Calu3 (cell line): ENCODE data around the gene ITPR2. TPM values are rescaled to one million over a fixed set of nuclear protein-coding genes. Genes with fewer than 3 reads are reported as not detected.
"Not testable (repeated sequence)": the region's sequence is repeated elsewhere in the genome, so short reads cannot be mapped to it uniquely, and the experiment has no call there.

ENCODE experiments used
- BruUV-seq: library from RNA; stranded (reverse); fragments of 400-500 nt; replicated peaks from 2 replicates; lab custom pipeline; 2021; lab: Mats Ljungman, UMichigan
- CTCF ChIA-PET: fragments of 300-600 bp; sonication (Branson Sonifier 250); formaldehyde crosslinking; loops from one replicate; lab custom pipeline; 2022; ENCODE audit warnings: antibody characterized with exemption; lab: Charles Lee
- DNase-seq: peaks from one replicate; pipeline ENCODE4 v3.0.0; 2022
- H3K27ac Mint-ChIP-seq: one replicate; pipeline ENCODE4 v1.8.0; 2022; ENCODE audit warnings: mixed read lengths; ENCODE audit not compliant: unreplicated experiment
- H3K27me3 Mint-ChIP-seq: one replicate; pipeline ENCODE4 v1.8.0; 2022; ENCODE audit warnings: mixed read lengths; ENCODE audit not compliant: unreplicated experiment
- H3K36me3 Mint-ChIP-seq: one replicate; pipeline ENCODE4 v1.8.0; 2022; ENCODE audit warnings: mild to moderate bottlenecking, moderate library complexity, mixed read lengths; ENCODE audit not compliant: insufficient read depth, unreplicated experiment
- H3K4me1 Mint-ChIP-seq: one replicate; pipeline ENCODE4 v1.8.0; 2022; ENCODE audit warnings: mild to moderate bottlenecking, low read depth, mixed read lengths; ENCODE audit not compliant: unreplicated experiment
- H3K4me3 Mint-ChIP-seq: one replicate; pipeline ENCODE4 v1.8.0; 2022; ENCODE audit warnings: mild to moderate bottlenecking, low read depth, moderate library complexity, mixed read lengths; ENCODE audit not compliant: unreplicated experiment
- H3K9me3 Mint-ChIP-seq: one replicate; pipeline ENCODE4 v1.8.0; 2022; ENCODE audit warnings: low read depth, mixed read lengths; ENCODE audit not compliant: unreplicated experiment
- intact Hi-C: fragments of 100-400 bp; cut with micrococcal nuclease; formaldehyde crosslinking; loops from one replicate; pipeline ENCODE4 v1.10.0; 2022; ENCODE audit not compliant: unreplicated experiment
- total RNA-seq: library from RNA; stranded (reverse); gene quantifications from 2 replicates; pipeline ENCODE4 v1.2.3, GENCODE V29; 2022
- TF ChIP-seq, protein P1 (sequence below): fragments of 200-600 bp; IDR thresholded peaks from one replicate; pipeline ENCODE4 v1.8.0; 2022; ENCODE audit warnings: antibody characterized with exemption; ENCODE audit not compliant: unreplicated experiment

Gene ITPR2
- total RNA-seq, 1 experiment from 2014 or later: 2.5 TPM

DNA sequence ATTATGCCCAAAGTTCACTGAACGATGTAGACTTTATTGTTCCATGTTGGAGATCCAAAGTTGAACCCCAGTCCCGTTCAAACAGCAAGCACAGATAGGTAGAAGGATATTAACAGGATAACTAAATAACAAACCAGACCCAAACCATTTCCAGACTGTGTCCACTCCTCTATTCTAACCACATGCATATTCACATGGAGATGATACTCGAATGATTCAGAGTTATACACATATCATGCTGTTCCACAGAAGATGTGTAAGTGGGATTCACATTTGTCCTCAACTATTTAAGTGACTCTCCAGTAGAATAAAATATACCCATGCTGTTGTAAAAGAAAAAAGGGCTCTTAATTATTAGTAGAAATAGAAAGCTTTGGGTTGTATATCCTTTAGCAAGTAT lies 185.9 kb downstream of the ITPR2 start:
- no peaks in the 10 kb centered on the region for H3K27me3 Mint-ChIP-seq
- no peak overlapping the region for H3K27ac Mint-ChIP-seq
- CTCF ChIA-PET: no interaction called here
- no peak for DNase-seq
- TF ChIP-seq, protein P1, sequence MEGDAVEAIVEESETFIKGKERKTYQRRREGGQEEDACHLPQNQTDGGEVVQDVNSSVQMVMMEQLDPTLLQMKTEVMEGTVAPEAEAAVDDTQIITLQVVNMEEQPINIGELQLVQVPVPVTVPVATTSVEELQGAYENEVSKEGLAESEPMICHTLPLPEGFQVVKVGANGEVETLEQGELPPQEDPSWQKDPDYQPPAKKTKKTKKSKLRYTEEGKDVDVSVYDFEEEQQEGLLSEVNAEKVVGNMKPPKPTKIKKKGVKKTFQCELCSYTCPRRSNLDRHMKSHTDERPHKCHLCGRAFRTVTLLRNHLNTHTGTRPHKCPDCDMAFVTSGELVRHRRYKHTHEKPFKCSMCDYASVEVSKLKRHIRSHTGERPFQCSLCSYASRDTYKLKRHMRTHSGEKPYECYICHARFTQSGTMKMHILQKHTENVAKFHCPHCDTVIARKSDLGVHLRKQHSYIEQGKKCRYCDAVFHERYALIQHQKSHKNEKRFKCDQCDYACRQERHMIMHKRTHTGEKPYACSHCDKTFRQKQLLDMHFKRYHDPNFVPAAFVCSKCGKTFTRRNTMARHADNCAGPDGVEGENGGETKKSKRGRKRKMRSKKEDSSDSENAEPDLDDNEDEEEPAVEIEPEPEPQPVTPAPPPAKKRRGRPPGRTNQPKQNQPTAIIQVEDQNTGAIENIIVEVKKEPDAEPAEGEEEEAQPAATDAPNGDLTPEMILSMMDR: no peak
- BruUV-seq: no TSS peak
- H3K4me3 Mint-ChIP-seq: no peak overlapping the region
- H3K9me3 Mint-ChIP-seq: no peaks in the 10 kb centered on the region
- H3K4me1 Mint-ChIP-seq: peaks cover 32% of the 10 kb centered on the region
- intact Hi-C loops: no loop called here
- H3K36me3 Mint-ChIP-seq: no peaks in the 10 kb centered on the region

DNA sequence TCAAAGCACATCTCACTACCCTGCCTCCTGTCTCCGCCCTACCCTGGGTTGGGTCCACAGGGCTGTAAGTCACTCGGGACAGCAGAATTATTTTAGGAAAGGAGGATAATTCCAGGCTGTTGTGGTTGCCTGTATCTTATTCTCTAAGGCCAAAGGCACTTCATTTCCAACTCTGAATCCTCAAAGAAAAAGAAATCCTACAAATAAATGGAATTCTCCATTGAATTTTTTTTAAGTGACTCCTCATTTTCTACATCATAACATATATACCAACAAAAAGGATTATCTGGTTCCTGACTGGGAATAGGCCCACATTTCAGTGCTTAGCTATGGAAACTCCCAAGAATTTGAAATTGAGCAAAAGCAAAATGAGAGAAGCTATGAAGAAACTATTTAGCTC lies 186.4 kb downstream of the ITPR2 start:
- intact Hi-C loops: no loop called here
- no peak overlapping the region for H3K27ac Mint-ChIP-seq

DNA sequence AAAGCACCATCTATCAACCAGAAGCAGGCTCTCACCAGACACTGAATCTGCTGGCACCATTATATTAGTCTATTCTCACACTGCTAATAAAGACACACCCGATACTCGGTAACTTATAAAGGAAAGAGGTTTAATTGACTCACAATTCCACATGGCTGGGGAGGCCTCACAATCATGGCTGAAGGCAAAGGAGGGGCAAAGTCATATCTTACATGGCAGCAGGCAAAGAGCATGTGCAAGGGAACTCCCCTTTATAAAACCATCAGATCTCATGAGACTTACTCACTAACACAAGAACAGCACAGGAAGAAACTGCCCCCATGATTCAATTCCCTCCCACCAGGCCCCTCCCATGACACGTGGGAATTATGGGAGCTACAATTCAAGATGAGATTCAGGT lies 188.6 kb downstream of the ITPR2 start:
- DNase-seq, H3K4me3 Mint-ChIP-seq, H3K36me3 Mint-ChIP-seq, intact Hi-C loops, BruUV-seq, H3K9me3 Mint-ChIP-seq, H3K27ac Mint-ChIP-seq, H3K27me3 Mint-ChIP-seq: not testable (repeated sequence)
- CTCF ChIA-PET: interaction anchor here (0.8 to 0.9 kb wide), 2 partner anchors 10 to 1259 kb away, joined by 3 to 4 read pairs; no protein-coding TSS in a partner anchor
- peaks cover 23% of the 10 kb centered on the region for H3K4me1 Mint-ChIP-seq

More for the DNA sequence above, 186.4 kb downstream of the ITPR2 start:
- peaks cover 28% of the 10 kb centered on the region for H3K4me1 Mint-ChIP-seq
- no peaks in the 10 kb centered on the region for H3K9me3 Mint-ChIP-seq
- no peak overlapping the region for H3K4me3 Mint-ChIP-seq
- H3K36me3 Mint-ChIP-seq: no peaks in the 10 kb centered on the region
- TF ChIP-seq, protein P1: no peak
- no peak for DNase-seq
- CTCF ChIA-PET: no interaction called here
- no peaks in the 10 kb centered on the region for H3K27me3 Mint-ChIP-seq
- BruUV-seq: no TSS peak

DNA sequence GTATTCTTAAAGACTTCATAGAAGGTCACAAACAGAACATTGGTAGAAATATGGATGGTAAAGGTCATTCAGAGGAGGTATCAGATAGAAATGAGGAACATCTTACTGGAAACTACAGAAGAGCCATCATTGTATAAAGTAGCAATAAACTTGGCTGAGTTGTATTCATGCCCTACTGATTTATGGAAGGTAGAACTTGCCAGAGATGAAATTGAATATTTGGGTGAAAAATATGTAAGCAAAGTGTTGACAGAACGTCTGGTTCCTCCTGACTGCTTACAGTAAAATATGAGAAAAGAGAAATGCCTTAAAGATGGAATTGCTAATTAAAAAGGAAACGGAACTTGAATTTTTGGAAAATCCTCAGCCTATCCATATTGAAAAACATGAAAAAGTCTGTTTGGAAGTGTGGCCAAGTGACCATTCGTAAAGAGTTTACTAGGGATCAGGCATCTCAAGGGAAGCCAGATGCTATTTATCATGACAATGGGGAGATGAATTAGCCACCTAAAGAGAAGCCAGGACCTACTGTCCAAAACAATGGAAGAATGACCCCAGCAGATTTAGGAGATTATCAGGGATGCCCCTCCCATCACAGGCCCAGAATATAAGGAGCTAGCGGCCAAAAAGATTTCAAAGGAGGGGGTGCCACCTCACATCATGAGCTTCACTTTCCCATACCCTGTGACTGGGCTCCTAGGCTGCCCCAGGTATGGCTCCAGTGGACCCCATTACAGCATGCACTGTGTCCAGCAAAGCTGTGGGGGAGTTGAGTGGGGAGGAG lies 189.3 kb downstream of the ITPR2 start:
- H3K9me3 Mint-ChIP-seq: no peaks in the 10 kb centered on the region
- H3K4me3 Mint-ChIP-seq: no peak overlapping the region
- H3K4me1 Mint-ChIP-seq: peaks cover 16% of the 10 kb centered on the region
- intact Hi-C loops: no loop called here
- CTCF ChIA-PET: interaction anchor here (0.8 to 0.9 kb wide), 2 partner anchors 9 to 1259 kb away, joined by 3 to 4 read pairs; no protein-coding TSS in a partner anchor
- no peak for DNase-seq
- H3K36me3 Mint-ChIP-seq: no peaks in the 10 kb centered on the region
- TF ChIP-seq, protein P1: no peak
- no TSS peak for BruUV-seq
- H3K27me3 Mint-ChIP-seq: no peaks in the 10 kb centered on the region
- H3K27ac Mint-ChIP-seq: no peak overlapping the region

DNA sequence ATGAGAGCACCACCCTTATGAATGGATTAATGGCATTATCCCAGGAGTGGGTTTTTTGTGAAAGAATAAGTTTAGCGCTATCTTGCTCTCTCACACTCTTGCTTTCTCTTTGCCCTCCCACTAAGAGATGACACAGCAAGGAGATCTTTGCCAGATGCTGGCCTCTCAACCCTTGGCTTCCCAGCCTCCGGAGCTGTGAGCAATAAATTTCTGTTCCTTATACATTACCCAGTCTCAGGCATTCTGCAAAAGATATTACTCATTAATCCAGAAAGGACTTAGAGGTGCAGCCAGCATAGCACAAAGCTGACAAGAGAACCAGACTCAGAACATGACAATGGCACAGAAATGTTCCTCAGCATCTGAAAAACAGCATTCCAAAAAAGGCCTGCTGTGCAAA lies 190.6 kb downstream of the ITPR2 start:
- DNase-seq: no peak
- intact Hi-C loops: no loop called here
- Mint-ChIP-seq H3K27ac (no peak overlapping the region), H3K4me1 (peaks cover 9% of the 10 kb centered on the region), H3K9me3 (no peaks in the 10 kb centered on the region), H3K4me3 (no peak overlapping the region), H3K27me3 (no peaks in the 10 kb centered on the region), H3K36me3 (no peaks in the 10 kb centered on the region)
- TF ChIP-seq, protein P1: no peak
- BruUV-seq: no TSS peak
- CTCF ChIA-PET: interaction anchor here (1.1 kb wide), 1 partner anchor 13 kb away, joined by 5 read pairs; no protein-coding TSS in a partner anchor
